ENCODE measurements around the gene RAD51B.

DNA sequence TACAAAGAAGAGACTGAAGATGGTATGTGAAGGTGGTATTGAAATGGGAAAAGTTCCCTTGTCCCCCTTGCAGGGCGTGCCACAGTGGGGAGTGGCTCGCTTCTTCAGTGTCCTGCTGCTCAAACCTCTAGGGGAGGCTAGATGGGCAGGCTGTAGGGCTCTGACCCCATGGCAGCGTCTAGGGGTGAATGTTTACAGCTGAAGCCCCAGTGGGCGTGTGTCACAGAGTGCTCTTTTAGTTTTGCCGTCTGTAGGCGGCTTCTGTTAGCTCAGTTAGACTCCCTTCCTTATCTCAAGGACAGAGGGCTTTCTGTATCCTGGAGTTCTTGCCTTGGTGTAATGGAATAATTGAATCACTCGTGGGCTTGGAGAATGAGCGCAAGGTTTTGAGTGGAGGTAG is 266.2 kb downstream of the RAD51B start:
- TF ChIP-seq, protein P1, sequence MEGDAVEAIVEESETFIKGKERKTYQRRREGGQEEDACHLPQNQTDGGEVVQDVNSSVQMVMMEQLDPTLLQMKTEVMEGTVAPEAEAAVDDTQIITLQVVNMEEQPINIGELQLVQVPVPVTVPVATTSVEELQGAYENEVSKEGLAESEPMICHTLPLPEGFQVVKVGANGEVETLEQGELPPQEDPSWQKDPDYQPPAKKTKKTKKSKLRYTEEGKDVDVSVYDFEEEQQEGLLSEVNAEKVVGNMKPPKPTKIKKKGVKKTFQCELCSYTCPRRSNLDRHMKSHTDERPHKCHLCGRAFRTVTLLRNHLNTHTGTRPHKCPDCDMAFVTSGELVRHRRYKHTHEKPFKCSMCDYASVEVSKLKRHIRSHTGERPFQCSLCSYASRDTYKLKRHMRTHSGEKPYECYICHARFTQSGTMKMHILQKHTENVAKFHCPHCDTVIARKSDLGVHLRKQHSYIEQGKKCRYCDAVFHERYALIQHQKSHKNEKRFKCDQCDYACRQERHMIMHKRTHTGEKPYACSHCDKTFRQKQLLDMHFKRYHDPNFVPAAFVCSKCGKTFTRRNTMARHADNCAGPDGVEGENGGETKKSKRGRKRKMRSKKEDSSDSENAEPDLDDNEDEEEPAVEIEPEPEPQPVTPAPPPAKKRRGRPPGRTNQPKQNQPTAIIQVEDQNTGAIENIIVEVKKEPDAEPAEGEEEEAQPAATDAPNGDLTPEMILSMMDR (tag by site-specific recombination; IDR thresholded peaks at IDR 0.05): no peak
- TF ChIP-seq ZNF626 (tag by site-specific recombination; IDR thresholded peaks at IDR 0.05) (no peak), BCL11A (tag by site-specific recombination; IDR thresholded peaks at IDR 0.05; ENCODE audit: low read depth) (no peak), ZNF324 (tag by site-specific recombination; IDR thresholded peaks at IDR 0.05) (no peak), ZNF274 (IDR thresholded peaks at IDR 0.05; ENCODE audit: low read length) (no peak), ZNF274 (tag by site-specific recombination; IDR thresholded peaks at IDR 0.05; ENCODE audit: borderline replicate concordance) (no peak), ZNF335 (tag by site-specific recombination; conservative IDR thresholded peaks at IDR 0.05) (no peak), ZNF341 (tag by site-specific recombination; IDR thresholded peaks at IDR 0.05; ENCODE audit: low read depth) (no peak), ZFP3 (tag by site-specific recombination; IDR thresholded peaks at IDR 0.05; ENCODE audit: low read depth) (no peak)

Measured in HEK293 (cell line).